Heart left ventricle (tissue), 13 donors: ENCODE data around the gene SH3PXD2A.

Experiments
- CTCF ChIP-seq, 12 donors: fragments of 200-600 bp; sonication (generic) in 4 of 12; IDR thresholded peaks; one replicate each; pipeline versions ENCODE4 v1.5.0 to v1.8.0; 2018 to 2022; ENCODE audit warnings: antibody characterized with exemption in 12 of 12, mild to moderate bottlenecking in 5 of 12
- POLR2A ChIP-seq, 2 donors: fragments of 450-650 bp; IDR thresholded peaks; one replicate each; pipeline ENCODE4 v1.6.1; 2017; ENCODE audit warnings: antibody characterized with exemption in 2 of 2, mild to moderate bottlenecking in 2 of 2, moderate library complexity in 2 of 2
- donor health status: ischemic (EF 13 %, LVEDD 7.1; RV severe dilation, severe dysfunction).
- donor health status: DM: no; HTN: yes; CAD: no.
- donor health status: DM: no; HTN: no; CAD: no.
- donor health status: ischemic (EF 25% LVEDD 6.9; RV normal size, moderate dysfunction).
- donor health status: ischemic (EF 25% LVEDD 5.7; RV mildly dilated, moderate dysfunction).
- donor health status: ischemic (EF 35%, LVEDD 5.7; RV mildly dilated, moderate dysfunction).
- donor health status: nonischemic (EF 11% LVEDD 7.7; RV severe dilation, severe dysfunction).
- donor health status: DM: yes; HTN: yes; CAD: no.
- donor health status: PGD.
- donor health status: ischemic (EF 29% LVEDD 5.4; RV normal size, mild dysfunction).
- donor health status: nonischemic (EF 23%, LVEDD 6.1; RV moderate dilation, normal function).

GRCh38 chr10:103822800-103823199, 32.6 kb downstream of the SH3PXD2A start:
- no peak for TF ChIP-seq CTCF (IDR thresholded peaks at IDR 0.05)
- no peak for TF ChIP-seq POLR2A (IDR thresholded peaks at IDR 0.05)
